ENCODE measurements around the gene KCNH4.

GRCh38 chr17:42131981-42132432 is 48.9 kb downstream of the KCNH4 start:
- TF ChIP-seq, protein P1, sequence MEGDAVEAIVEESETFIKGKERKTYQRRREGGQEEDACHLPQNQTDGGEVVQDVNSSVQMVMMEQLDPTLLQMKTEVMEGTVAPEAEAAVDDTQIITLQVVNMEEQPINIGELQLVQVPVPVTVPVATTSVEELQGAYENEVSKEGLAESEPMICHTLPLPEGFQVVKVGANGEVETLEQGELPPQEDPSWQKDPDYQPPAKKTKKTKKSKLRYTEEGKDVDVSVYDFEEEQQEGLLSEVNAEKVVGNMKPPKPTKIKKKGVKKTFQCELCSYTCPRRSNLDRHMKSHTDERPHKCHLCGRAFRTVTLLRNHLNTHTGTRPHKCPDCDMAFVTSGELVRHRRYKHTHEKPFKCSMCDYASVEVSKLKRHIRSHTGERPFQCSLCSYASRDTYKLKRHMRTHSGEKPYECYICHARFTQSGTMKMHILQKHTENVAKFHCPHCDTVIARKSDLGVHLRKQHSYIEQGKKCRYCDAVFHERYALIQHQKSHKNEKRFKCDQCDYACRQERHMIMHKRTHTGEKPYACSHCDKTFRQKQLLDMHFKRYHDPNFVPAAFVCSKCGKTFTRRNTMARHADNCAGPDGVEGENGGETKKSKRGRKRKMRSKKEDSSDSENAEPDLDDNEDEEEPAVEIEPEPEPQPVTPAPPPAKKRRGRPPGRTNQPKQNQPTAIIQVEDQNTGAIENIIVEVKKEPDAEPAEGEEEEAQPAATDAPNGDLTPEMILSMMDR (conservative IDR thresholded peaks at IDR 0.05 in 1 of 2, IDR thresholded peaks at IDR 0.05 in 1 of 2; ENCODE audit: extremely low read depth in 1 of 2, insufficient read depth in 1 of 2, low read depth in 1 of 2, low read length in 2 of 2) = no peak
- no peak for TF ChIP-seq EZH2 (IDR thresholded peaks at IDR 0.05; ENCODE audit: borderline replicate concordance, low read length)
